Activated CD8-positive, alpha-beta memory T cell treated with anti-CD3 and anti-CD28 coated beads, Interleukin-2, amount 50 U/mL, for 24 hours (primary cell): Measurements from ENCODE around the gene SYNDIG1.

Experiments used
- DNase-seq: peaks from one replicate; pipeline ENCODE4 v3.0.0-alpha.2; 2020; ENCODE audit errors: extremely low read depth

SYNDIG1 gene

DNA sequence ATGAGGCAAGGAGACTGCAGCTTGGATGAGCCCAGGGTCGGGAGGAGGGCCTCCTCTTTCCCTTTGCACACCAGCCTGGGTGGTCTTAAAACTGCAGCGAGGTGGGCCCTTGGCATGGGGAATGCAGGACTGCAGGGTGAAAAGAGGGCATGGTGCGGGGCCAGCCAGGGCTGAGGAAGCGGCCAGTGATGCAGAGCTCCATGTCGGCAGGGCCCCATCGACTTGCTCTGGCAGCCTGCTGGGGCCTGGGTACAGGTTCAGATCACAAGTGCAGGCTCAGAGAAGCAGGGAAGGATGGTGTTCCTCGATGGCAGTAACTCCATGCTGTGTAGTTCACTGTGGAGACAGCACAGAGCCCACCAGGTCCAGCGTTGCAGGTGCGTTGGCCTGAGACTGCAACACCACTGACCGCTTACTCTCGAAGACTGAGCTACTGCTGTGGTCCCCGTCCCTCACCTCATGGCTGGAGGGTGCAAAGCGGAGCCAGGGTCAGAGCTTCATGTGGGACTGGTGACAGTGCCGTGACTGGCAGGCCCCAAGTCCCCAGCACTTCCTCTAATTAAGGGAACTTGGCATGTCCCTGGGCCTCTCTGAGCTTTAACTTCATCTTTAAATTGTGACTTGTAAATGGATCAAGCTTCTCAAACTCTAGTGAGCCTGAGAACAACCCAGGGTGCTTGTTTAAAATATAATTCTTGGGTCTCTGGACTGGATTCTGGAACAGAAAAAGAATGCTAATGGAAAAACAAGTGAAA, 223.2 kb downstream of the SYNDIG1 start:
- DNase-seq = no peak

DNA sequence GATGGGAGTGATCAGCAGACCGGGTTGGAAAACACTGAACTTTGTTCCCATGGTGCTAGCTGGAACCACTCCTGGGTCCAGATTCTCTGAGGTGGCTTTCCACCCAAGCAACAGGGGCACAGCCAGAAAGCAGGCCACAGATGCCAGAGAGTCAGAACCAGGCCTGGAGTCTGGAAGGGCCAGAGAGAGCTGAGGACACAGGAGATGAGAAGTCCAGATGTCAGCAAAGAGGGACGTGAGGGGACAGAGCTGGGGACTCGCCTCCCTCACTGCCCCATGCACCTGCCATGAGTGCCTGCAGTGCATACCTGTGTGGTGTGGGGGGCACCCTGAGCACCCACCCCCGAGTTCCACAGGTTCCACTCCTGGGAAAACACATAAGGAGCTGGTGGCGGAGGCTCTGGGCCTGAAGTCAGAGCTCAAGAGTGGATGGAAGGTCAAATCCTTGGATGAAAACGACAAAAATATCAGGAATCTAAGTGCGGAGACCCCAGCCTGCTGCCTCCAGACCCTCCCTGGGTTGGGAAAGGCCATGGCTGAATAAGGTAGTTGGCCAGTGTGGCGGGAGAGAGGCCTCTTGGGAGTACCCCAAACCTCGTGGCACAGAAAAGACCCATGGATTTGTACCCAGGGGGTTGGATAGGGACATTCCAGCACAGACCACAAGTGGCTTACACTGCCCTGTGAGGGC, 224.2 kb downstream of the SYNDIG1 start:
- no peak for DNase-seq

DNA sequence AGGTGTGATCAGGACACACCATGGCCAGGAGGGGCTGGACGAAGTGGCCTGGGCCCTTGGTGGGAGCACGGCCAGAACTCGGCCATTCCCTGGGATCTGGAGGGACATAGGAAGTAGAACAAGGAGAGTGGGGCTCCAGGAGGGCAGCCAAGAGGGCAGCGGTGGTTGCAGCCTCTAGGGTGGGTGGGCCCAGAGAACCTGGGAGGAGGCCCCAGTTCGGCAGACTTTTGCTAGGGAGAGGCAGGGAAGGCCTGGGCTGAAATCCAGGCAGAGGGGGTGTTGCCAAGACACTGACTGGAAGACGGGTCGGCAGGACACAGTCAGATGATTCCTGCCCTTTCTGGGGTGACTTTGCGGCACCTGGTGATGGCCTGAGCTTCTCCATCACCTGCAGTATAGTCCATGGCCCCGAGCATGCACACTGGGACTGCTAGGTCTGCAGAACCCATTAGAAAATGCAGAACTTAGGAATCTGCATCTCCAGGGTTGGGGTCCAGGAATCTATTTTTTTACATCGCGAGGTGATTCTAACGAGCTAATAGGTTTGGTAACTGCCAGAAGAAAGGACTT, 224.8 kb downstream of the SYNDIG1 start:
- no peak for DNase-seq

DNA sequence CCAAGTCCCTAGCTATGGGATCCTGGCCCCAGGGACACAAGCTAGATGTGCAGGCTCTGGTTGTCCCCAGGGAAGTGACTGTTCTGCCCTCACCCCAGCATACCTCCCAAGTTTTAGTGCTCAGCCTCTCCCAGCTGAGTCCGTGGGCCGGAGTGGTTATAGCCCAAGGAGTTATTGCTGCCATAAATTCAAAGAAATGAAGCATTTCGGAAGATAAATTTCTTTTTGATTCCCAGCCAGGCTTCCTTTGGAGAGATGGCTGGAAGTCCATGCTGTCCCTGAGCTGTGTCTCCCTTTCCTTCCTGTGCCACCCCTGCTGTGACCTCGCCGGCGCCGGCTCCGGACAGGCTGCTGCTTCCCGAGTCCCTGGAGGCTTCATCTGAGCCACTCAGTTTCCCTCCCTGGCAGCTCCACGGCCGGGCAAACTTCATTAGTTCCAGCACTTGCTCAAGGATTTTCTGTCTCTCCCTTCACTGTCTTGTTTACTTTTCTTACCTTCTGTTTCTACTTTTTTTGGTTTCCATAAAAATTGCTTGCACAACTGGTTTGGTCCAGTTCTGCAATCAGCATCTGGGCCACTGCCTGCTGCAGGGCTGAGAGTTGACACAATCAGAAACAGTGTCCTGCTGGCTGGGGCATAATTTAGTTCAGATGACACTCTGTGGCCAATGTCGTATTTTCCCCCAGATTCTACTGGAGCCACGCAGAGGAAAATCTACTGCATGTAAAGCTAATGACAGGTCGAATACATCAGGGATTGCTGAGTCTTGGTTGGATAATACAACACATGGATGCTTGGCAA, 225.5 kb downstream of the SYNDIG1 start:
- no peak for DNase-seq

DNA sequence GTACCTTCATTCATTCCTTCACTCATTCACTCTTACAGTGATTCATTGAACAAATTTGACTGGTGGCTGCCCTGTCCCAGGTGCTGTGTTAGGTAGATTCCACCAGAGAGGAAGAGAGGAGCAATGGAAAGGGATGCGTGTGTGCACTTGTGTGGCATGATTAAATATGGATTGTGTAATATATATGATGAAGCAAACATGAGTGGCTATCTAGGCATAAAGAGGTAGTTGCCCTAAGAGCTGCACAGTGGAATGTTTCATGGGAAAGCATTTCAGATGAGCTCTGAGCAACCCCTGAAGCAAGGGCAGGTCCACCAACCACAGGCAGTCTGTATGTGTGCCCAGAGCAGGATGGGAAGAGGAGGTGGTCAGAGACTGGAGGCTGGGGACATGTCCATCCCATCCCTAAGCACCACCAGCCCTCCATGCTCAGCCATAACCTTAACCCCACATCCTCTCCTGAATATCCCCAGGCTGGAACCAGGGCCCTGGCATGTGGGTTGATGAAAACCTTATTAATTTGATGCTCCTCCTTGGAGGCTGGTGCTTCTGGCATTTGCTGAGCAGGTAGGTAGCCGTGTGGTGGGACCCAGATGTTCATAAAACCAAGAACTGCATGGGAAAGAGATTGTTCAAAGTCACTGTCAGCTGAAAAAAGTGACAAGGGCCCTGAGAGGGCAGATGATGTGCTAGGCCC, 226.2 kb downstream of the SYNDIG1 start:
- DNase-seq = no peak

DNA sequence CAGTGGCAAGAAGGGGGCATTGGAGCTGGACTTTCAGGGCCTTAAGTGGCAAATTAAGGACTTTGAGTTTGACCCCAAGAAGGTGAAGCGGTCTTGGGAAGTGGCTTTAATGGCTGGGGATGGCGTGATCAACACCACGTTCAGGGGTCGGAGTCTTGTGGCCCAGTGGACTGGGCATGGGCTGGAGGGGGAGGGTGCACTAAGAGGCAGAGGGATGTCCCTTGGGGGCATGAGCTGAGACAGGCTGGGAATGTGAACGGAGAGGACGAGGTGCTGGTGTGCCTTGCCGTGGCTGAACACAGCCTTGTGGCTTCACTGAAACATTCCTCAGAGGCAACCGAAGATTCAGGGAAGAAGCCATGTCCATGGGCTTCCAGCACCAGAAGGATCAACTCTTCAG, 227.0 kb downstream of the SYNDIG1 start:
- DNase-seq = no peak

DNA sequence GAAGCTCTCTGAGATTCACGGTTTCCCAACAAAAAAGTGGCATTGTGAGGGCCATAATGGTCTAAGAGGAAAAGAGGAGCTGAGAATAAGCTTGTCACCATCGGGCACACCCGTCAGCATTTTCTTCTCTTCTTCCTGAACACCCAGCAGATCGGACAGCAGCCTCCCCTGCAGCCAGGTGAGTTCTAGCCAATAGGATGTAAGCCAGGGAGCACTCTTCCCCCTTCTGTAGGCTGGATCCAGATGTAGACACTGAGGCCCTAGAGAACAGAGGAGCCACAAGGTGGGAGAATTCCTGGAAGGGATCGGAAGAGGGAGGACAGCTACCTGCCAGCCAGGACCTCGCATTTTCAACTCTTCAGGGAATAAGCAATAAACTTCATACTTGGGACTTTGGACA, 228.0 kb downstream of the SYNDIG1 start:
- no peak for DNase-seq

DNA sequence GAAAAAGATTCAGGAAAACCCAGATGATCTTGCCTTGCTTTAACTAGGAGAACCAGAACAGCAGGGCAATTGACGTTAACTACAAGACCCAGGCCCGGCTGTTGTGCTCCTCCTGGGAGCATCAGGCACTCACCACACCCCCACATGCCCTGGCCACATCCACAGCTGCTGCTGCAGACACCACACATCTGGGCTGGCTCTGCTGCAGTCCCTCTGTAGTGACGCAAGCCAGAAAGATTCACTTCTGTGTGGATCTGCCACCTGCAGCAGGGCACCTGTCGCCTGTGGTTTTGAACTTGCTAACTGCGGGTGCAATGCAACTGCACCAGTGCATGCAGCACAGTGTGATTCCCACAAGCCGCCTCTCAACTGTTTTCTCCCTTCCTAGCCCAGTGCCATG, 228.8 kb downstream of the SYNDIG1 start:
- DNase-seq = no peak

DNA sequence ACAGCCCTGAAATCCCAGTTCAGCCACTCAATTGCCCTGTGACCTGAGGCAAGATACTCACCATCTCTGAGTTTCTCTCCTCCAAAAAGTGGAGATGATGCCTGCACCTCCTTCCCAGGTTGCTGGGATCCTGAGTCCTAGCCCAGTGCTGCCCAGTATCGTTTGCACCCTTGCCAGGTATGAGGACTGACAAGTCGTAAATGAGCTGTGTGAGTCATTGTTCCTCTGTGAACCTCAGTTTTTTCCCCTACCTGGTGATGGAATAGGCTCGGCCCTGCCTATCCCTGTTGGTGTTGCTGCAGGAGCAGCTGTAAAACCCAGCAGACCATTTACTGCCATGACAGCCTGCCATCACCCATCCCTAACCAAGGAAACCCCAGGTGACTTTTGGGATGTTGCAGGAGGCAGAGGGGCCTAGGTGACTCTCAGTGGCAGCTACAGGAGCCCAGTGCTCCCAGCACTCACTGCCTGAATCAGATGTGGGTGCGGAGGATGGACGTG, 229.3 kb downstream of the SYNDIG1 start:
- no peak for DNase-seq

DNA sequence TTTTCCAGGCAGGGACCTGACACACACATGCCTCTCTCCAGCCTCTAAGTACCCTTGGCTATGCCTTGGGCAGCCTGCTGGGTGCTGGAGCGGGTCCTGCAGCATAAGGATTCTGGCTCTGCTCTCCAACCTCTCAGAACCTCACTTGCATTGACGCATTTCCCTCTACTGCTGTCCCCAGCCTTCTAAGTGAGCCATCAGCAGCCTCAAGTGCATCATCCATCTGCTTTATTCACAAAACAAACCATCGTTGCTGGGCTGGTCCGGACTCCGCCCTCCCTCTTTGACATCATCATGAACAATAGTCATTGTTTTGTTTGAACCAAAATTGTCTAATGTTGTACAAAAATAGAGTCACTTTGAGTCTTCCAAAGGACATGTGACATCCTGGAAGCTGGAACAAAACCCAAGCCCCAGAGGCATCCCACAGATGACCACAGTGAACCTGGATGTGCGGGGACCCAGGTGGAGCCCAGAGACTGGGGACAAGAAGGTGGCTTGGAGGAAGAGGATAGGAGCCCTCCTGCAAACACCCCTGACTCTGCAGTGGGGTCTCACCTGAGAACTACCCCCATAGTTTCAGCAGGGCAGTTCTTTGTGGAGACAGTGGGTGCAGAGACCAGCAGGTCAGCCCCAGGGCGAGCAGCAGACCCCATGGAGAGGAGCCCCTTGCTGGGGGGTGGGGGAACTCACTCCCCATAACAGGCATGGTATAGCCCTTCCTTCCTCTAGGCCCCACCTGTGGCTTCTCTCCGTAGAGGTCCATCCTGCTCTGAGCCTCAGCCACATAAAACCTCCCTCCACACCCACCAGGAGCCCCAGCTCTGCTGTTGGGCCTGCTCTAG, 230.1 kb downstream of the SYNDIG1 start:
- no peak for DNase-seq

DNA sequence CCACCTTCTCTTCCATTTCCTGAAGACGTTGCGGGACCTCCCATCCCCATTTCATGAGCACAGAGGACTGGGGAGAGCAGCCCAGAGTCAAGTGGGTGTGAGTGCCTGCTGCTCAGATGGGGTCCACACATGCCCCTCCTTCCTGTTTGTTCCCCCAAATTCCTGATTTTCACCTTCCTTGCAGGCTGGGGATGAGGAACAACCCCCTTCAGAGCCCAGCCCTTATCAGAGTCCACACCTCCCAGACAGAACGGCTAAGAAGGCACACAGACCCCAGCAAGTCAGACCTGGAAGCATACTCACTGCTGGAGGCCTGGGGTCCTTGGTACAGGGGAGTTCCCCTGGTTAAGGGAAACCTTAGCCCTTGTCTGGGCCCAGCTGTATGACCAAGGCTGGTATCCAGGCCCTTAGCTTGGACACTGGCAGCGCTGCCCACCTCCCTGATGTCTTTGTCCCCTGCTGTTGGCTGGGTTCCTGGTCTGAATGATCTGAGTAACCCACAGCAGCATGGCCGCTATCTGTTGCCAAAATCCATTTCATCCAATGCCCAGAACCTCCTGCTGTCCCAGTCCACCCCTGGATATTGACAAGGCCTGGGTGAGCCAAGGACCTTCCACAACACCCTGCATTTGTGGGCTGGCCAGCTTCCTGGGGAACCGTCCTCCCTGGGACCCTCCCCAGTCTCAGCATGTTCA, 230.9 kb downstream of the SYNDIG1 start:
- DNase-seq = no peak

DNA sequence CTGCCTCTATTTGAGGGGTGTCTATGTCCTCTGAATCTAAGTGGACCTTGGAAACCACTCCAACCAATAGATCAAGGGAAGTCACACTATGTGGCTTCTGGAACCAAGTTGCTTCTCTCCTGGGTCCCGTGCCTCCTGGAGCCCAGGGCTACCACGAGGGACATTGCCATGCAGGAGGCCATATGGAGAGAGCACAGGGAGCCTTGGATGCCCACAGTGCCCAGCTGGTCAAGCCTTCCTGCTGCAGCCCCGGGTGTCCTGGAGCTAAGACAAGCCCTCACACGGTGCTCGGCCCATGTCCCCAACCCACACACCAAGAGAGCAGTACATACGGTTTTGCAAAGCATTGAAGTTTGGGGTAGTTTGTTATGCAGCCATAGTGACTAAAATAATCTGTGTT, 231.6 kb downstream of the SYNDIG1 start:
- no peak for DNase-seq

DNA sequence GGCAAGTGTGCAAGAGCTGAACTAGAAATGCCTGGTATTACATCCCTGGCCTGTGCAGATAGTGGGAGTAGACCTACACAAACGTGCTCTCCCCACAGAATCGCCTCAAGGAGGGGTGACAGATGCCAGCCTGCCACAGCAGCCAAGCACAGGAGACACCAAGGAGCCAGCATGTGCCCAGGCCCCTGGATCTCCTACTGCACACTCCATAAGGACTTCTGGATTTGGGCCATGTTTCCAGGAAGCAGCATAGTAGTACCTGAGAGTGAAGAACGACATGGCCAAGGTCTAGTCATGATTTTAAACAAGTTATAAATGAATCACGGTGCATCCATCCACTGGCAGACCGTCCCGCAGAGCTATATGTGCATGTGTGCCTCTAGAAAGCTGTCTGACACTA, 232.2 kb downstream of the SYNDIG1 start:
- DNase-seq = no peak

DNA sequence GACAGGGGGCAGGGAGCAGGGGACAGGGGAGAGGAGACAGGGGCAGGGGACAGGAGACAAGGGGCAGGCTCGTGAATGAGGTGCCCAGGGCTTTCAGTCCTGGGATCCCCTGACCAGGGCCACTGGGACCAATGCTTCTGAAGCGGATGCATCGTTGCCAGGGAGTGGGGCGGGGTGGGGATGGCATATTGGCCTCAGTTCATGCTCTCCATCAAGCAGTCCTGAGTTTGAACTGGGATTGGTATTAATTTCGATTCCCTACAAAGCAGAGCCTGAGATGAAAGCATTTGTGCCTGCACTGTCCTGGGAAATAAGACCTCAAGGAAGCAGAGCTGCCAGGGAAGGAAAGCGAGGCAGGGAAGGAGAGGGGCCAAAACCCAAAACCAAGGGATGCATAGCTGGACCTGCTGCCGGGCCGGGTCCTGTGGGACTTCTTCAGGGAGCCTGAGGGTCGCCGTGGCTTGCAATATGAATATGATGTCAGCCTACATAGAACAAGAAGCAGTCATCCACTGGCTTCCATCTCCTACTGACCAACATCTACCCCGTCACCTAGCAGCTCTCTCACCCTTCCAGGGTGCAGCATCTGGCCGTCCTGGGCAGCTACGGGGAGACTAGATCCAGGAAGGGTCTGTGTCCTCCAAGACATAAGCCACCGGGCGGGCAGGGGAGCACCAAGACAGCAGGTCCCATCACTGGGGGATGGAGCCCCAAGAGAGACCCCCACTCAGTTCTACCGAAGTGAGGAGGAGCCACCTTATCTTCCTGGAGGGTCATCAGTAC, 233.3 kb downstream of the SYNDIG1 start:
- DNase-seq = no peak

DNA sequence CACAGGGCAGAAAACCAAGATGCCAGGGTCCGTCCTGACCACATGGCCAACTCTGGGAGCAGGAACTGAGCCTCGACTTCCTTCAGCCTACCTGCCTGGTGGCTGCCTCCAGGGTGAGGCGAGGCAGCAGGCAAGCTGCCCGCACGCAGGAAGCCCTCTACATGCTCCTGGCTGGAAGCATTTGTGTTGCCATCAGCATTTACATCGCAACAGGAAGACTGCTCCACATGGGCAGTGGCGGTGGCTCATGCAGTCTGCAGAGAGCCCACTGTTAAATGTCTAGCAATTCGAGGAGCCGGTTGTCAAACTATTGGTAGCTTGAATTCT, 233.8 kb downstream of the SYNDIG1 start:
- DNase-seq = no peak

DNA sequence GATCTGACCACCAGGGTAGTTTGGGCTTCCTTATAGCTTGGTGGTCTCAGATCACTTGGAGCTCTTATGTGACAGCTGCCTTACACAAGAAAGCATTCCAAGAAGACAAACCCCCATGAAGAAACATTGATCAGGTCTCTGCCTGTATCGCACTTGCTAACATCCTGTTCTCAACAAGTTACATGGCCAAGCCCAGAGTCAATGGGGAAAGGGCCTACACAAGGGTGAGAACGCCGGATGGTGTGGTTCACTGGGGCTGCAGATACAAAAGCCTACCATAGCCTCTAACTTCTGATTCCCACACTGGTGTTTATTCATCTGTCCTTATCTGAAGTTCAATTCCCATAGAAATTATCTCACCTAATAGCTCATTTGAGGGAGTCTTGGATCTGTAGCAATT, 235.5 kb downstream of the SYNDIG1 start:
- DNase-seq = no peak

DNA sequence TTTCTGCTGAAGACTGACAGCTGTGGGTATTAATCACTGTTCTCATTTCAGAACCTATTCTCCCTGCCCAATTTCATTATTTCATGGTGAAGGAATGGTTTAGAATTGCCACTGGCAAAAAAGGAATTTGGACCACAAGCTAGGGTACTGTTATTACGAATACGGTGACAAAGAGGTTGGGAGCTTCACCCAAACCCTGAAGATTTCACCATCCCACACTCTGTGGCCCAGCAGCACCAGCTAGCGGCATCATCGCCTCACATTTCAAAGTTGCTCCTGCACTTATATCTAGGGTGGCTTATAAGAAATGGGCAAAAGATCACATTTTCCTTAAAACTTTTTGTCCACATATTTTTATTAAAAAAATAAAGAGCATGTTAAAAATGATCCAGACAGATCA, 236.1 kb downstream of the SYNDIG1 start:
- no peak for DNase-seq

DNA sequence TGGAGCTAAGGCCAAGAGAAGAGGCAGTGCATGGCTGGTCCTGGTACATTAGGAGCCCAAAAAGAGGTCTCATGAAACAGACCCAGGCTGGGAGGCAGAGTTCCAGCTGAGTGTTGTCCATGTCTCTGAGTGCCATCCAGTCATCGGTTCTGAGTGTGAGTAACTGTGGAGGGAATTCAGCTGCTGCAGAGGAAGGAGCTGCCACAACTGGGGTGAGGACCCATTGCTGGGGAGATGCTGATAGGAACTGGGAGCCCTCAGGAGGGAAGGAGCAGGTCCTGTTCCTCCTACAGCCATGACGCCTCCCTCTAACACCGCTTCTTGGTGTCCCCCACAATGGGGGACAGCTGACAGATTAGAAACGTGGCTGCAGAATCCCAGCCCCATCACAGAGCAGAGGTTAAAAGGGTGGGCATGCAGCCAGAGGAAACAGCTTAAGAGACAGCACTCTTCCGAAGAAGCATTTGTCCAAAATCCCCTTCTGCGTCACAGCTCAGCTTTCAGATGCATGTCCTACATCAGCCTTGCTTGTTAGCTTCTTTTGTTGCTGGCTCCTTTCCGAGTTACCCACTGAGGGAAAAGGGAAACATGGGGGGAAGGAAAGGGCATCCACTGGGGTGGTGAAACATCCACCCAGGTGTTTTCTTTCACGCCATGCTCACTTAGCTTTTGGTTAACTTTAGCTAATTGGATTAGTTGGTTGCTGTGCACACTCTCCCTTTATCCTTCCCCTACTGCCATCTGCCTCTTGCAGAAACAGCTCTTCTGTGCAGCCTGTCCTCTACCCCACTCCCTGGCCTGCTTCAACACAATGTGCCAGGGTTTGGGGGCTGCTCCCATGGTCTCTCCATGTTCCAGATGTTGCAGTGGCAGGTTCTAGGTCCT, 239.2 kb downstream of the SYNDIG1 start:
- DNase-seq = no peak
